Upper lobe of left lung (tissue), 6 donors: Measurements from ENCODE around the gene N4BP2L2. TPM values are rescaled to one million over a fixed set of nuclear protein-coding genes. Genes with fewer than 3 reads are reported as not detected.

Source experiments
- ATAC-seq, 2 donors: fragments of 200-7000 bp; cut with Tn5 transposase; one replicate each; pipeline ENCODE4 v1.9.1; 2022; ENCODE audit warnings: mild to moderate bottlenecking in 2 of 2, moderate library complexity in 2 of 2; ENCODE audit not compliant: low FRiP score in 2 of 2
- DNase-seq, 2 donors: peaks; one replicate each; pipeline ENCODE4 v3.0.0-alpha.2; 2019 to 2020
- H3K27ac ChIP-seq, 4 donors: fragments of 200-600 bp; sonication (generic); one replicate each; pipeline ENCODE4 v1.5.1; 2016 to 2019
- H3K27me3 ChIP-seq, 4 donors: fragments of 200-600 bp; sonication (generic); one replicate each; pipeline ENCODE4 v1.5.1; 2017 to 2019
- H3K36me3 ChIP-seq, 4 donors: fragments of 200-600 bp; sonication (generic); one replicate each; pipeline ENCODE4 v1.5.1; 2016 to 2019
- H3K4me1 ChIP-seq, 4 donors: fragments of 200-600 bp; sonication (generic); one replicate each; pipeline ENCODE4 v1.5.1; 2018 to 2019
- H3K4me3 ChIP-seq, 4 donors: fragments of 200-600 bp; sonication (generic); one replicate each; pipeline ENCODE4 v1.5.1; 2017 to 2019; ENCODE audit warnings: mild to moderate bottlenecking in 2 of 4, moderate library complexity in 1 of 4
- H3K9me3 ChIP-seq, 4 donors: fragments of 200-600 bp; sonication (generic); one replicate each; pipeline ENCODE4 v1.5.1; 2018 to 2019
- CTCF ChIP-seq, 6 experiments: fragments of 450-650 bp in 4 of 6; fragments of 200-600 bp in 2 of 6; sonication (generic) in 2 of 6; IDR thresholded peaks; one replicate each; pipeline ENCODE4 v1.5.1; 2016 to 2019; ENCODE audit warnings: antibody characterized with exemption in 6 of 6
- EP300 ChIP-seq, 4 donors: sonication (generic); formaldehyde crosslinking; IDR thresholded peaks; one replicate each; pipeline ENCODE4 v1.5.1; 2017; ENCODE audit warnings: antibody characterized with exemption in 4 of 4, control low read depth in 2 of 4
- POLR2A ChIP-seq, 4 donors: fragments of 450-650 bp; IDR thresholded peaks; one replicate each; pipeline ENCODE4 v1.5.1; 2016 to 2017; ENCODE audit warnings: antibody characterized with exemption in 4 of 4, mild to moderate bottlenecking in 2 of 4
- POLR2AphosphoS5 ChIP-seq, 2 donors: sonication (generic); formaldehyde crosslinking; IDR thresholded peaks; one replicate each; pipeline ENCODE4 v1.5.1; 2017; ENCODE audit warnings: antibody characterized with exemption in 2 of 2
- WGBS, 2 donors: methylation state at CpG; one replicate each; pipeline ENCODE4 v1.1.5; 2017 to 2018; 5-methylcytosine and 5-hydroxymethylcytosine counted together
- total RNA-seq, 6 donors: library from RNA; depleted of rRNA in 4 of 6; stranded (reverse); fragments of >200 nt in 4 of 6; gene quantifications; one replicate each; pipeline versions ENCODE4 v1.1.0 to v1.2.1, GENCODE V29; 2016 to 2021
- donor health status: DM: no; HTN: no; CAD: no; lungs with moderate emphysema.
- donor health status: DM: no; HTN: yes; CAD: no; lungs with severe emphysema.

Gene N4BP2L2
- total RNA-seq, 6 donors from 2014 or later = 93.7 to 583 (median 146) TPM

GRCh38 chr13:32453981-32454380, 84.6 kb downstream of the N4BP2L2 start:
- Histone ChIP-seq H3K36me3 (peaks cover 0 to 5% (median 0%) of the 10 kb centered on the region in 4 donors), H3K4me1 (no peaks in the 10 kb centered on the region), H3K27me3 (no peaks in the 10 kb centered on the region), H3K4me3 (no peak overlapping the region), H3K27ac (no peak overlapping the region), H3K9me3 (peaks cover 7 to 20% (median 13%) of the 10 kb centered on the region in 4 donors)
- ATAC-seq (no peak), DNase-seq (no peak)
- WGBS, 2 donors = 39 to 42% methylated on average over 1 of the region's 1 CpG
- TF ChIP-seq CTCF (IDR thresholded peaks at IDR 0.05) (no peak), POLR2A (IDR thresholded peaks at IDR 0.05) (no peak), EP300 (IDR thresholded peaks at IDR 0.05) (no peak), POLR2AphosphoS5 (IDR thresholded peaks at IDR 0.05) (no peak)

GRCh38 chr13:32448972-32449371, 89.6 kb downstream of the N4BP2L2 start:
- Histone ChIP-seq H3K27ac (no peak overlapping the region), H3K9me3 (peaks cover 0 to 2% (median 0%) of the 10 kb centered on the region in 4 donors), H3K4me1 (peaks cover 0 to 4% (median 0%) of the 10 kb centered on the region in 4 donors), H3K27me3 (no peaks in the 10 kb centered on the region), H3K4me3 (no peak overlapping the region), H3K36me3 (peaks cover 0 to 9% (median 0%) of the 10 kb centered on the region in 4 donors)
- DNase-seq (no peak), ATAC-seq (no peak)
- TF ChIP-seq POLR2A (IDR thresholded peaks at IDR 0.05) = no peak
- TF ChIP-seq CTCF (IDR thresholded peaks at IDR 0.05) = no peak
- no peak for TF ChIP-seq POLR2AphosphoS5 (IDR thresholded peaks at IDR 0.05)
- 94 to 96% methylated on average over 1 of the region's 1 CpG for WGBS, 2 donors

- ATAC-seq (no peak), DNase-seq (no peak)
- no peak overlapping the region for H3K4me3 ChIP-seq
- H3K36me3 ChIP-seq = peaks cover 0 to 9% (median 0%) of the 10 kb centered on the region in 4 donors
- H3K27me3 ChIP-seq = no peaks in the 10 kb centered on the region
- peaks cover 0 to 4% (median 0%) of the 10 kb centered on the region in 4 donors for H3K4me1 ChIP-seq
- no peak for TF ChIP-seq CTCF (IDR thresholded peaks at IDR 0.05)
- TF ChIP-seq EP300 (IDR thresholded peaks at IDR 0.05) = no peak
- no peak for TF ChIP-seq POLR2AphosphoS5 (IDR thresholded peaks at IDR 0.05)
- no peak for TF ChIP-seq POLR2A (IDR thresholded peaks at IDR 0.05)
- no peak overlapping the region for H3K27ac ChIP-seq
- H3K9me3 ChIP-seq = peaks cover 0 to 2% (median 0%) of the 10 kb centered on the region in 4 donors
These were observed 90.5 kb downstream of the N4BP2L2 start for GRCh38 chr13:32447894-32448623.

GRCh38 chr13:32446773-32447465, 91.7 kb downstream of the N4BP2L2 start:
- DNase-seq (no peak), ATAC-seq (peak in 1 of 2 donors; percentile 17)
- H3K9me3 ChIP-seq = peaks cover 0 to 2% (median 0%) of the 10 kb centered on the region in 4 donors
- no peak for TF ChIP-seq CTCF (IDR thresholded peaks at IDR 0.05)
- no peak overlapping the region for H3K4me3 ChIP-seq
- WGBS, 2 donors = 44 to 71% methylated on average over 2 of the region's 2 CpGs
- H3K36me3 ChIP-seq = peaks cover 0 to 7% (median 0%) of the 10 kb centered on the region in 4 donors
- H3K27me3 ChIP-seq = no peaks in the 10 kb centered on the region
- H3K4me1 ChIP-seq = peaks cover 0 to 4% (median 0%) of the 10 kb centered on the region in 4 donors
- H3K27ac ChIP-seq = no peak overlapping the region
